ENCODE measurements around the gene COL27A1. TPM values are rescaled to one million over a fixed set of nuclear protein-coding genes. Genes with fewer than 3 reads are reported as not detected.
"Not testable (repeated sequence)": the region's sequence is repeated elsewhere in the genome, so short reads cannot be mapped to it uniquely, and the experiment has no call there.

Gene COL27A1
- total RNA-seq, 1 donor from 2014 or later, result 4.4 TPM

GRCh38 chr9:114322160-114322818 is 167.0 kb downstream of the COL27A1 start:
- not testable (repeated sequence) for DNase-seq (ENCODE audit: low read depth, low spot score)

- DNase-seq (ENCODE audit: low read depth, low spot score), result not testable (repeated sequence)
Measured at GRCh38 chr9:114322831-114323531, 167.6 kb downstream of the COL27A1 start, which contains the start of gene ORM1. Gene ORM1, plus strand, starts transcription at chr9:114323098. Its CDS starts 36 bp downstream, at chr9:114323134.

GRCh38 chr9:114323849-114324248 is 168.5 kb downstream of the COL27A1 start:
- not testable (repeated sequence) for DNase-seq (ENCODE audit: low read depth, low spot score)

GRCh38 chr9:114324492-114324891 is 169.2 kb downstream of the COL27A1 start:
- no peak for DNase-seq (ENCODE audit: low read depth, low spot score)

- not testable (repeated sequence) for DNase-seq (ENCODE audit: low read depth, low spot score)
Measured at GRCh38 chr9:114324965-114325364, 169.6 kb downstream of the COL27A1 start.

- not testable (repeated sequence) for DNase-seq (ENCODE audit: low read depth, low spot score)
Measured at GRCh38 chr9:114325684-114326254, 170.4 kb downstream of the COL27A1 start.

GRCh38 chr9:114327749-114328148 is 172.4 kb downstream of the COL27A1 start:
- no peak for DNase-seq (ENCODE audit: low read depth, low spot score)

GRCh38 chr9:114328357-114328820 is 173.1 kb downstream of the COL27A1 start:
- DNase-seq (ENCODE audit: low read depth, low spot score), result not testable (repeated sequence)

GRCh38 chr9:114328937-114329624 is 173.7 kb downstream of the COL27A1 start:
- not testable (repeated sequence) for DNase-seq (ENCODE audit: low read depth, low spot score)

GRCh38 chr9:114329625-114330022 is 174.3 kb downstream of the COL27A1 start, which contains the start of gene ORM2:
Gene ORM2, plus strand, starts transcription at chr9:114329869. Its CDS starts 36 bp downstream, at chr9:114329905.
- not testable (repeated sequence) for DNase-seq (ENCODE audit: low read depth, low spot score)

GRCh38 chr9:114330636-114331035 is 175.3 kb downstream of the COL27A1 start:
- no peak for DNase-seq (ENCODE audit: low read depth, low spot score)

- DNase-seq (ENCODE audit: low read depth, low spot score), result not testable (repeated sequence)
Measured at GRCh38 chr9:114331229-114332195, 176.2 kb downstream of the COL27A1 start.

GRCh38 chr9:114332474-114333040 is 177.2 kb downstream of the COL27A1 start:
- DNase-seq (ENCODE audit: low read depth, low spot score), result not testable (repeated sequence)

- DNase-seq (ENCODE audit: low read depth, low spot score), result not testable (repeated sequence)
Measured at GRCh38 chr9:114333718-114334117, 178.4 kb downstream of the COL27A1 start.

GRCh38 chr9:114334490-114334889 is 179.2 kb downstream of the COL27A1 start:
- no peak for DNase-seq (ENCODE audit: low read depth, low spot score)

- DNase-seq (ENCODE audit: low read depth, low spot score), result no peak
Measured at GRCh38 chr9:114335745-114336144, 180.4 kb downstream of the COL27A1 start.

GRCh38 chr9:114336157-114336556 is 180.8 kb downstream of the COL27A1 start:
- DNase-seq (ENCODE audit: low read depth, low spot score), result no peak

GRCh38 chr9:114336699-114337395 is 181.5 kb downstream of the COL27A1 start:
- no peak for DNase-seq (ENCODE audit: low read depth, low spot score)

- no peak for DNase-seq (ENCODE audit: low read depth, low spot score)
Measured at GRCh38 chr9:114338187-114338586, 182.8 kb downstream of the COL27A1 start.
